Fibroblast of pulmonary artery (primary cell): ENCODE results near the gene ACVR1.

Source experiments
- DNase-seq: peaks from one replicate; pipeline ENCODE4 v3.0.0-alpha.2; 2010; ENCODE audit warnings: low read depth
- H3K4me3 ChIP-seq: replicated peaks from 2 replicates; pipeline ENCODE4 v1.5.1; 2011; ENCODE audit warnings: low read depth, mild to moderate bottlenecking, control low read depth, low read length, moderate library complexity
- CTCF ChIP-seq: IDR thresholded peaks from 2 replicates; pipeline ENCODE4 v1.5.1; 2011; ENCODE audit warnings: mild to moderate bottlenecking, control low read depth, low read length, inconsistent platforms; ENCODE audit errors: missing control alignments

Gene ACVR1

GRCh38 chr2:157696036-157696435 is 180.1 kb downstream of the ACVR1 start:
- no peak for DNase-seq
- TF ChIP-seq CTCF, result no peak
- no peak overlapping the region for H3K4me3 ChIP-seq

- DNase-seq, result peak; percentile 43
- no peak overlapping the region for H3K4me3 ChIP-seq
- TF ChIP-seq CTCF, result no peak
Measured at GRCh38 chr2:157692768-157693167, 183.4 kb downstream of the ACVR1 start.

- no peak overlapping the region for H3K4me3 ChIP-seq
- no peak for TF ChIP-seq CTCF
- no peak for DNase-seq
Measured at GRCh38 chr2:157691695-157692094, 184.4 kb downstream of the ACVR1 start.

- no peak for TF ChIP-seq CTCF
- H3K4me3 ChIP-seq, result no peak overlapping the region
- DNase-seq, result no peak
Measured at GRCh38 chr2:157691131-157691530, 185.0 kb downstream of the ACVR1 start.
